HEK293T (cell line): ENCODE measurements around the gene ERCC8.

Experiments used
- CTCF ChIA-PET: fragments of 350-600 bp; formaldehyde crosslinking; extraction: SDS; loops from one replicate; lab custom pipeline; 2021; ENCODE audit warnings: antibody characterized with exemption, inconsistent platforms; lab: Yijun Ruan, JAX
- POLR2A ChIA-PET: fragments of 350-600 bp; formaldehyde crosslinking; extraction: SDS; loops from one replicate; lab custom pipeline; 2020; ENCODE audit warnings: antibody characterized with exemption, inconsistent platforms; lab: Yijun Ruan, JAX
- DNase-seq: peaks from one replicate; pipeline ENCODE4 v3.0.0; 2012; ENCODE audit warnings: mixed read lengths; ENCODE audit errors: extremely low spot score
- ARNT ChIP-seq: fragments of 450-650 bp; IDR thresholded peaks from 2 replicates; pipeline ENCODE4 v1.6.1; 2017; ENCODE audit warnings: mild to moderate bottlenecking
- BHLHE40 ChIP-seq: fragments of 450-650 bp; IDR thresholded peaks from 2 replicates; pipeline ENCODE4 v1.6.1; 2016; ENCODE audit warnings: mild to moderate bottlenecking, moderate library complexity, borderline replicate concordance
- CTBP1 ChIP-seq: fragments of 450-650 bp; IDR thresholded peaks from 2 replicates; pipeline ENCODE4 v1.6.1; 2016; ENCODE audit warnings: borderline replicate concordance
- ELF4 ChIP-seq: fragments of 450-650 bp; IDR thresholded peaks from 2 replicates; pipeline ENCODE4 v1.6.1; 2017; ENCODE audit warnings: antibody characterized with exemption
- FOXA1 ChIP-seq: fragments of 450-650 bp; IDR thresholded peaks from 2 replicates; pipeline ENCODE4 v1.6.1; 2016; ENCODE audit warnings: mild to moderate bottlenecking
- FOXK2 ChIP-seq: fragments of 450-650 bp; IDR thresholded peaks from 2 replicates; pipeline ENCODE4 v1.6.1; 2016; ENCODE audit warnings: mild to moderate bottlenecking
- FOXM1 ChIP-seq: fragments of 450-650 bp; IDR thresholded peaks from 2 replicates; pipeline ENCODE4 v1.6.1; 2017; ENCODE audit warnings: mild to moderate bottlenecking, borderline replicate concordance
- HDGF ChIP-seq: fragments of 450-650 bp; IDR thresholded peaks from 2 replicates; pipeline ENCODE4 v1.6.1; 2017; ENCODE audit warnings: antibody characterized with exemption, borderline replicate concordance
- L3MBTL2 ChIP-seq: fragments of 450-650 bp; conservative IDR thresholded peaks from 2 replicates; pipeline ENCODE4 v1.6.1; 2016; ENCODE audit warnings: mild to moderate bottlenecking
- LEF1 ChIP-seq: fragments of 450-650 bp; IDR thresholded peaks from 2 replicates; pipeline ENCODE4 v1.6.1; 2017; ENCODE audit warnings: mild to moderate bottlenecking, borderline replicate concordance
- NFRKB ChIP-seq: fragments of 450-650 bp; IDR thresholded peaks from 2 replicates; pipeline ENCODE4 v1.6.1; 2016; ENCODE audit warnings: mild to moderate bottlenecking, moderate library complexity
- PKNOX1 ChIP-seq: fragments of 450-650 bp; IDR thresholded peaks from 2 replicates; pipeline ENCODE4 v1.6.1; 2016
- SP1 ChIP-seq: fragments of 450-650 bp; IDR thresholded peaks from 2 replicates; pipeline ENCODE4 v1.6.1; 2017
- SUZ12 ChIP-seq: fragments of 450-650 bp; IDR thresholded peaks from 2 replicates; pipeline ENCODE4 v1.6.1; 2016; ENCODE audit warnings: mild to moderate bottlenecking
- TARDBP ChIP-seq: fragments of 450-650 bp; IDR thresholded peaks from 2 replicates; pipeline ENCODE4 v1.6.1; 2016
- ZNF384 ChIP-seq: fragments of 450-650 bp; IDR thresholded peaks from 2 replicates; pipeline ENCODE4 v1.6.1; 2016

ERCC8 gene

GRCh38 chr5:60829490-60830266 lies 115.2 kb downstream of the ERCC8 start:
- no peak for DNase-seq
- TF ChIP-seq FOXM1, result no peak
- no peak for TF ChIP-seq ARNT
- TF ChIP-seq L3MBTL2, result no peak
- no peak for TF ChIP-seq SUZ12
- TF ChIP-seq SP1, result no peak
- TF ChIP-seq BHLHE40, result no peak
- TF ChIP-seq TARDBP, result no peak
- TF ChIP-seq NFRKB, result no peak
- TF ChIP-seq ELF4, result no peak
- no peak for TF ChIP-seq FOXK2
- no peak for TF ChIP-seq HDGF
- TF ChIP-seq CTBP1, result no peak
- TF ChIP-seq PKNOX1, result no peak
- no peak for TF ChIP-seq ZNF384
- TF ChIP-seq LEF1, result no peak
- TF ChIP-seq FOXA1, result no peak
- ChIA-PET CTCF (no interaction called here), POLR2A (no interaction called here)

GRCh38 chr5:60827201-60827600 lies 117.7 kb downstream of the ERCC8 start:
- CTCF ChIA-PET, result no interaction called here
- TF ChIP-seq PKNOX1 (no peak), LEF1 (no peak)

GRCh38 chr5:60826653-60827052 lies 118.2 kb downstream of the ERCC8 start:
- no peak for TF ChIP-seq FOXK2
- no peak for TF ChIP-seq FOXM1
- TF ChIP-seq BHLHE40, result no peak
- CTCF ChIA-PET, result no interaction called here
- POLR2A ChIA-PET, result no interaction called here

More at GRCh38 chr5:60827201-60827600, 117.7 kb downstream of the ERCC8 start:
- POLR2A ChIA-PET, result no interaction called here
- no peak for DNase-seq

More at GRCh38 chr5:60826653-60827052, 118.2 kb downstream of the ERCC8 start:
- DNase-seq, result no peak
